G401.6 (cell line): ENCODE results near the gene FBXO31.

Source experiments
- FAIRE-seq: peaks from 2 replicates; lab custom pipeline; 2012; peaks lifted over from hg19 to GRCh38; lab: Jason Lieb, UNC

The FBXO31 gene

DNA sequence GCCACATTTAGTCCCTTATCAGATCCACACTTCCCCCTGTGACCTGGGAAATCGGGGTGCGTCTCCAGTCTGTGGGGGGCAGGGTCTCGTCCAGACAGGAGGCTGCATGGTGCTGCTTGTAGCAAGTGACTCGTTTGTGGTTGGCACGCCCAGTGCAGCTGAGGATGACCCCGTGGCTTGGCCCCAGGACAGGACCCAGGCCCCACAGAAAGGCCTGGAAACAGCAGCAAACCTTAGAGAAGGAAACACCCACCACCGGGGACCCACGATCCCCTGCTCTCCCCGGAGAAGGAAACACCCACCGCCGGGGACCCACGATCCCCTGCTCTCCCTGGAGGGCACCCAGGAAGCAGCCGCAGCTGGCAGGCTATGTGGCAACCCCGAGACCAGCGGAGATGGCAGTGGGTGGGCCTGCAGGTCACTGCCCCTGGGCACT lies 58.1 kb downstream of the FBXO31 start:
- no peak for FAIRE-seq

DNA sequence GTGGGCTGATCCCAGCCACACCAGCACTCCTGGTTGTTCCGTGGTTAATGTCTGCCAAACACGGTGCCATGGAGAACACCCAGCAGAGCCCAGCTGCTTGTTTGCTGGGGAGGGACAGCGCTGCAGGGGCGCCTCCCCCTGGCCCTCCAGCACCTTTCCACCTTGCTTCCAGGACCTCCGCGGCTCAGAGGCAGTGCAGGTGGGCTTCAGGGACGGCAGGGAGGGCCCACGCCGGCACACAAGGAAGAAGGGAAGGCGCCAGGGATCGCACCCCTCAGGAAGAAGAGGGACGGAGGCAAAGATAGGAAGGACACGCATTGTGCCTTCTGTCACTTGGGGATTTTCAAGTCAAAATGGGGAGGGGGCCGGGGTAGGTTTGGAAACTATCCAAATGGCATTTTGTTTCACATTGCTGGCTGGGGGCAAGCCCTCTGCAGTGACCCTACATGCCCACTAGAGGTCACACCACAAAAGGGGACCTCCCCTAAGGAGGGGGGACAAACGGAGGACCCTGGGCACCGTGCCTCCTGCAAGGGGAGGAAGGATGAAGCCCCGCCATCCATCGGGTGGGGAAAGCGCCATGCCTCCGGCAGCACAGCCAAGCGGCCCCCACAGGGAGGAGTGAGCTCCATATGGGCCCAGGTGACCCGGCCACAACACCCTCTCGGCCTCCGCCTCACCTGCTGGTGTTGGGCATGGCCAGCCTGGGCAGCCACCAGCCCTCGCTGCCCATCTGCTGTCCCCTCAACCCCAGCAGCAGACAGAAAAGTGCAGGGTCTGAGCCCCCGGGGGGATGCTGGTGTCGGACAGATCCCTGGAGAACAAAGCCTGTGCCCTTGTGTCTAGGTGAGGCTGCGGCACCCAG lies 58.9 kb downstream of the FBXO31 start:
- no peak for FAIRE-seq

DNA sequence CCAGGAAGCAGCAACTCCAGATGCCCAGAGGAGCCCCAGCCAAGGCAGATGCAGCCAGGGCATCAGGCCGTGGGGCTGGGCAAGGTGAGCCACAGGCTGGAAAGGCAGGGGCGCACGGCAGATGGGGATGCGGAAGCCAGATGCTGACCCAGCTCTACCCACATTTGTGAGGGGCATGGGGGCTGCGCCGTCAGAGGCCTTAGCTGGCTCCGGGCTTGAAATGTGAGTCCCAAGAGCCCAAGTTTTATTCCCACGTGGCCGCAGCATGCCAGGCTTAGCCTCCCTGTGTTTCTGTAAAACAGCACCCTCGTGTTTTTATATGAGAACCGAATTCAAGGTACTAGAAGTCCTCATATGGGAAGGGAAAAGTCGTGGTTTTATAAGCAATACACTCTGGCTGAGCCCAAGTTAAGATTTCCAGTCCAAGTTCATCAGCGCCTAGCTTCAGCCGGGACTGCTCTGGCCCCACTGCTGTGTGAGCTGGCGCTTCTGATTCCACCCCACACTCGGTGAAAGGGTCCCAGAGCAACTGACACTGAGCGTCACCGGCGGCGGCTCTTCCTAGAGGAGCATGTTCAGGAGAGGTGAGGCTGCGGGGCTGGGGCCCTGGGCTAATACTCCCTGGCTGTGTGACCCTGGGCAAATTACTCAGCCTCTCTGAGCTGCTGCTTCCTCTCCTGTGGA lies 59.7 kb downstream of the FBXO31 start:
- no peak for FAIRE-seq

DNA sequence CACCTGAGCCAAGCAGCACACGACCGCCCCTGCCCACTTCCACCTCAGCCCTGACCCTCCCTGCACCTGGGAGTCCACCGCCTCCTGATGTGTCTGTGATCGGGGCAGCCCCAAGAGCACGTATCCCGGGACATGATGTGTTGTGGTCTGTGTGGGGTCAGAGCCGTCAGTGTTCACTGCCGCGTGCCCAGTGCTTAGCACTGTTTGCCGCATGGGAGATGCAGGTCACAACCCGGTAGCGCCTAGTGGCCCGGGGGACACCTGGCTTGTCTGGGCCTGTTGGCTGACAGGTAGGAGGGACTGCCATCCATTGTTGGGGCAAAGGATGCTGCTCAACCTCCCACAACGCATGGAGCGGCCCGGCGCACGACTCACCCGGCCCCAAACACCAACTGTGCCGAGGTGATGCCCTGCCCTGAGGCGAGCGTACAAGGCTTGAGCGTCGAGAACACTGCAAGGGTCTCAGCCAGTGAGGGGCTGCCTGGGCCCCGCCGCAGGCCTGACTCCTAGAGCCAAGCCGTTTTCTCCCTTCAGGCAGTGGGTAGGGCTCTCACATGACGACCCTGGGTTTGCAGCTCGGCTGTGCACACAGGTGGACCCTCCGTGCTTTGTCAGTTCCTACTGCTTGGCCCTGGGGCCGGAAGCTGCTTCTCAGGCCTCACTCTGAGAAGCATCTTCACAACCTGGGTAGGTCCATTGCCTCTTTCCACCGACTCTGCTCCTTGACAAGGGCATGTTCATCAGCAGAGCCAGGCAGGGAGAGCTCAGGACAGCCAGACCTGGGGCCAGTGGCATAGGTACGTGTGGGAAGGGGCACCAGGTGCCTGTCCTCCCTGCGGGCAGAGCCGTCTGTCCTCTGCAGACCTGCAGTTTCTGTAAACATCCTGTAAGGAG lies 60.5 kb downstream of the FBXO31 start:
- no peak for FAIRE-seq

DNA sequence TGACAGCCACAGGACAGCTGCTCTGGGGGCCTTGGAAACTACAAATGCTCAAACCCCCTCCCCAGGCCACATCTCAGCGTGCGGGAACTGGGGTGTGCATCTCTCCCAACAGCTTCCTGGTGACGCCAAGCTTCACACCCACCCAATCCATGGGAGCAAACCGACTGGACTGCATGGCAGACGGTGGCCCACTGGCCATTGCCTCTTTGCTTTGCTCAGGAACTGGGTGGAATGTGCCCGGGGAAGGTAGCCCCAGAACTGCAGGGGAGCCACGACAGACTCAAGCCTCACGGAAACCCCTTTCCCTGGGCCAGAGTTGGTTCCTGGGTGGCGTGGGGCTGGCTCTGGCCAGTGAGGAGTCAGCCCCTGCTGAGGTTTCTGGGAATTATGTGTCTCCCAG lies 61.2 kb downstream of the FBXO31 start:
- no peak for FAIRE-seq

DNA sequence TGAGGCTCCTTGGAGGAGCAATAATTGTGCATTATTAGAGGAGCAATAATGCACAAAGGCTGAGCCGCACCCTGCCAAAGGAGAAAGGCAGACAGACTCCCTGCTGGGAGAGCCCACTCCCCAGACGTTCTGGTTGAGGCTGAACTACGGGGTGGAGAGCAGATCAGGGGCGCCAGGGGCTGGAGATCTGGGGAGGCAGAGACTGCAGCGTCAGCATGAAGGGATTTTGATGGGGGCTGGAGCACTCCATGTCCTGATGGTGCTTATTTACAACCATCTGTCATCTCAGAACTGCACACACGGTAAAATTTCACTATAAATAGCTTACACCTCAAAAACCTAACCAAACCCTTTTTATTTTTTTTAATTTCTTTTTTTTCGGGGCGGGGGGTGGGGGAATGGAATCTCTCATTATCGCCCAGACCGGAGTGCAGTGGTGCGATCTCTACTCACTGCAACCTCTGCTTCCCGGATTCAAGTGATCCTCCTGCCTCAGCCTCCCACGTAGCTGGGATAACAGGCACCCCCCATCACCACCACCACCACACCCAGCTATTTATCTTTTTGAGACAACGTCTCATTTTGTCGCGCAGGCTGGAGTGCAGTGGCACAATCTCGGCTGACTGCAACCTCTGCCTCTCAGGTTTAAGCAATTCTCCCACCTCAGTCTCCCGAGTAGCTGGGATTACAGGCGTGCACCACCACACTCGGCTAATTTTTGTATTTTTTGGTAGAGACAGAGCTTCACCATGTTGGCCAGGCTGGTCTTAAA lies 62.1 kb downstream of the FBXO31 start:
- FAIRE-seq: no peak

DNA sequence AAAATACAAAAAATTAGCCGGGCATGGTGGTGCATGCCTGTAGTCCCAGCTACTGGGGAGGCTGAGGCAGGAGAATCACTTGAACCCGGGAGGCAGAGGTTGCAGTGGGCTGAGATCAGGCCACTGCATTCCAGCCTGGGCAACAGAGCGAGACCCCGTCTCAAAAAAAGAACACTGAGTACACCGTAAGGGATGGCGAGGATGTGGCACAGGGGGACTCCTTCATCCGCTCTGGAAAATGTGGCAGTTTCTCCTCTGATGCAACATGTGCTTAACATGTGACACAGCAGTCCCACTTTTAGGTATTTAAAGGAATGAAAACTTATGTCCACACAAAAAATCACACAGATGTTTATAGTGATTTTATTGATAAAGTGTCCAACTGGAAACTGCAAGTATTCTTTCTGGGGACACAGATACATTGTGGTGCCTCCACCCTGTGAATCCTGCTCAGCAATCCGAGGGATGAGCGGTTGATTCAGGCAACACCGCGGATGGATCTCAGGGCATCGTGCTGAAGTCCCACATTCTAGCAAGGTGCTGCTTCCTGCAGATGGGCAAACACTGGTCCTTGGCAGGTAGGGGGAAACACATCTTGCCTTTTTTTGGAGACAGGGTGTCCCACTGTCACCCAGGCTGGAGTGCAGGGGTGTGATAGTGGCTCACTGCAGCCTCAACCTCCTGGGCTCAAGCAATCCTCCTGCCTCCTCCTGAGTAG lies 62.9 kb downstream of the FBXO31 start:
- FAIRE-seq: no peak

DNA sequence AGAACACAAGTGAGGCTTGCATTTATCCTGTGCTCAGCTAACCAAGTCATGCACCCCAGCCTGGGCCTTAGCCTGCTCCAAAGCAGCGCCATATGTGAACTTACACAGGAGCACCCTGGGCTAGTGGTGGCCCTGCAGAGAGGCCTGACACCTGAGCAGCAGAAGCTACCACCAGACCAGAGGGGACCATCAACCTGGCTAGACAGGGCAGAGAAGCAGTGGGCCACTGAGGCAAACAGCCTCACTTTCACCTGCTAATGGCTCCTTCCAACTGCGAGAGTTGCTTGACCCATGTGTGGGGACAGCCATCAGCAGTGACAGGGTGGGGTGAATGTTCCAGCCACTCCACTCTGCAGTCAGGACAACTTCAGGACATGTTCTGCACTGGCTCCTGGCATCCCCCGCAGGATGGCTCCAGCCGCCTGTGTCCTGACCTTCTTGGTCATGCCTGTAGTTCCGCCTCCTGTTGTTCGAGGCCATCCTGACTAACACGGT lies 63.5 kb downstream of the FBXO31 start:
- no peak for FAIRE-seq

DNA sequence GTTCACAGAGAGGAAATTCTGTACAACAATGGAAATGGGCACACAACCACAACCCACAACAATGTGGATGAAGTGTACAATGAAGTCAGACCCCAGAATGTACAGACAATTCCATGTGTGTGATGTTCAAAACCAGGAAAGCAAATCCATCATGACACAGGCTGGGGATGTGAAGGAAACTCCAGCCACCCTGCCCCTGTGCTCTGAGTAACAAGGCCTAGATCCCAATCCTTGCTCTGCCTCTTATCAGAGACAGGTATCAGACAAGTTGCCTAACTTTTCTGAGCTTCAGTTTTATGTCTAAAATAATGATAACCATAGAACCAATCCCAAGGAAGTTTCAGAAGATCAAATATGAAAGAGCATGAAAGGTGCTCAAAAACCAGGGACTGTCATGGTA lies 64.6 kb downstream of the FBXO31 start:
- no peak for FAIRE-seq

DNA sequence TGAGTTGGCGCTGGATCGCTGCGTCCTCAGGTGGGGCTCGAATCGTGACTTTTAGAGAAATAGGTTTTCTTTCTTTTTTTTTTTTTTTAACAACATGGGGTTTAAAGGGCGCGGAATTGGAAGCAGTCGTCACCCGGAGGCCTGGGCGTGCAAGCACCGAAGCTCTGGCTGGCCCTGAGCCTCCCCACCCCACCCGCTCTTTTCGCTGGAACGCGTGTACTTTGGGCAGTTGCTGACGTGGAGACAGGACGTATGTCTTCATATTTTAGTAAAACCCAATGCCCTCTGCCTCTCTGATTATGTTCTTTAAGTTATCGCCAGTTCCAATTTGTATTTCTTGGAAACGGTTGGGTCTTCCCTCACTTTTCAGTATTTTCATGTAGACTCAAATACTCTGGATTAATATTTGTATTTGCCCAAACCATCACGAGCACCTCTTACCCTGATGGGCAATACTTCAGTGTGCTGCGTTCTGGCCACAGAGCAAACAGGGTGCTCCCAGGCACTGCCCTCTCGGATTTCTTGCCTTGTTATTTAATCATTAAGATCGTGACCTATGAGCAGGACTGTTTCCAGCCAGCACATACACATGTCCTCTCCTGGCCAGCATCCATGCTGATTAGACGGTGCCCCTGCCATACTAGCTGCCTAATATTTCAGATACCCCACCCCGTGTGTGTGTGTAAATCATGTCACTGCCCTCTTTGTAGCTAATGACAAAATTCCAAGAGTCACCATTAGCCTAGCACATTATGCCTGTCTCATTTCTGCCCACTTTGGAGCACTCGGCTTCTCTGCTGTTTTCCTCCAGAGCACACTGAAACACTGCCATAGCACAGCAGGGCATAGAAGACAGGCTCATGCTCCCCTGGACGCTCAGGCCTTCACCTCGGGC lies 65.6 kb downstream of the FBXO31 start:
- no peak for FAIRE-seq

DNA sequence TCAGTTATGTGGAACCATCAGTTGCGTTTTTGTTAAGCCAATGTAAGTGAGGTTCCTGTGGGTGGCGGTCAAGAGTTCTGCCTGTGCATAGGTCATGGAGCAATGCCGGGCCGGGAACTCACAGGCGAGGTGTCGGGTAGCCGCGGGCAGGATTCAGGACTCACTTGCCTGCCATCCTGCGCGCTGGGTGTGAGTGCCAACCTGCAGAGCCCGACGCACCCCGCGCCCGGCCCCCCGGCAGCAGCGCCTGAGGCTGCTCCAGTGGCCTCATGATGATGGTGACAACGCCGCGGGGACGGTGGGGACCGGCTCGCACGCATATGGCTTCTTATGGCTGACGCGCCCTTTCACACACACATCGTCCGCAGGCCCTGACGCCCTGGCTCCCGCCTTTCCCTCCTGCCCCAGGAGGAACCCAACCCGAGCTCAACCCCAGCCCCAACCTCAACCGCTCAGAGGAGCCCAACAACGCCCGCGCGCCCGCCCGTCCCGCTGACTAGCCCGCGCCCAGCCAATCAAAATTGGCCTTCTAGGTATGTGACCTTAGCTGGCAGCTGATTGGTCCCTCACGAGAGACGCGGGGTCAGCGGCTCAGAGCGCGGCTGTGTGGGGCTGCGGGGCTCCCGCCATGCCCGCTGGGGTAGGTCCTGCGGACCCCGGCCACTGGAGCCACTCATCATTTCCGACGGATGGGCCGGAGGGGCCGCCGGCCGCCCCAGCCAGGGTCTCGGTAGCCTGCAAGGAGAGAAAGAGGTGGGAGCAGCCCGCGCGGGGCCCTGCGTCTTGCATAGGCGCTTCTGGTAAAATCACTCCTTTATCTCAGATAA lies 66.4 kb downstream of the FBXO31 start, which contains the start of gene C16orf95:
C16orf95 (minus strand) TSS at position 470 of the 827 bp plus-strand sequence; CDS start at position 320, 150 bp downstream.
- FAIRE-seq: peak; percentile 63

DNA sequence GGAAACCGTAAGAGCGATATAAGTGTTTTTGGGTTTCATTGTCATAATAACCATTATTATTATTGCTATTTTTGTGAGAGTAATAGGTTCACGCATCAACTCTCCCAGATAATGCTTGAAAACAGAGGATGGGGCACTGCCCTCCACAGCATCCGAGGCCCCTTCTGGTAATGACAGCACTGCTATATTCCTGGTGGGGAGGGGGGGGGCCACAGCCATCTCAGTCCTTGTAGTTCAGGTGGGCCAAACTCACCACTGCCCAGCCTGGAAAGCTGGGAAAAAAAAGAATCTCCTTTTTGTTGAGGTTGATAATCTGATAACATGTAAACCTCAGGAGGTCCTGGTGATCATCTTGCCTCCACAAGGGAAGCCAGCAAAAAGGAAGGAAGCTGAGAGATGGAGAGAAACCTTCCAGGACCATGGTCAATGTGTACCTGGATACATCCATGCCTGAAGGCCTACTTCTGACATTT lies 67.1 kb downstream of the FBXO31 start:
- no peak for FAIRE-seq

DNA sequence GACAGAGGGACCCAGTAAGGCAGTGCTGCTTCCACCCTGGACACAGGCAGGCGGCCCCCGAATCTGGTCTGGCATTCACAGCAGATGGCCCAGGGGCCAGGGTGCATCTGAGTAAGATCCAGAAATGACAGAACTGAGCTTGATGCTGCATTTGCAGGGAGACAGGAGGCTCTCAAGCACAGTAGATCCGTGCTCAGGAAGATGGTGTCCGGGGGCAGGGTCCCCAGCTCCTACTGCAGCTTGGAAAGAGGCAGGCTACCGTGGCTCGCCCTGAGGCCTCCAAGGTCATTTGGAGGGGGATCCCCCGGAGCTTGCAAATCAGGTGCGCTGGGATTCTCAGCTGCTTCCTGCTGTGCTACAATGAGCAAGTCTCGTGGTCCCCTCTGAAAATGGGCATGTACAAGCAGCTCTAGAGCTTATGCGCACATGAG lies 68.6 kb downstream of the FBXO31 start:
- no peak for FAIRE-seq

DNA sequence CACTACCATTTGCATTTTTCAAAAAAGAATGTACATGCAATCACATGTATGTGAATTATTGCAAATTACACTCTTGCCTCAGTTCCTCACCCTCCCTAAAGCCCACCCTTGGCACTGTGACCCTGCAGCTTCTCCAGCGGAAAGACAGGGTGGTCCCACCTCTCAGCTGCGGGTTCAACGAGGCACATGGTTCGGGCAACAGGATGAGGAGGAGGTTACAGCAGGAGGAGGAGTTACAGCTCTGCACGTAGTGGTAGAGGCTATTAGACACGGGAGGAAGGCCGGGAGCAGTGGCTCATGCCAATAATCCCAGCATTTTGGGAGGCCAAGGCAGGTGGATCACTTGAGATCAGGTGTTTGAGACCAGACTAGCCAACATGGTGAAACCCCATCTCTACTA lies 71.6 kb downstream of the FBXO31 start:
- no peak for FAIRE-seq

DNA sequence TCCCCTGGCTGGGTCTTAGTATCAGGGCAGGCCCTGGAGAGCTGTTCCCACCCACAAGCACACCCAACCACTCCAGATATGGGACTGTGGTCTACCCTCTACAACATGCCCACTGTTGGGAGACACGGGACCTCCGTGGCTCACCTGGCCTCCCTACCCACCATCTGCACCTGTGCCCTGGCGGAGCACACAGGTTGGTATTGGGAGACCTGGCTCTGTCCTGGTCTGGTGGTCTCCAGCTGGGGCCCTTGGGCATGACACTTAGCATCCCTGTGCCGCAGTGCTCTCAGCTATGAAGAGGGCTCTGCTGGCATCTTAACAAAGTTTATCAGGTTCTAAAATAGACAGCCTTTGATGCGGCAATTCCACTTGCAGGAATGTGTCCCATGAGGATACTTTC lies 72.2 kb downstream of the FBXO31 start:
- FAIRE-seq: no peak

DNA sequence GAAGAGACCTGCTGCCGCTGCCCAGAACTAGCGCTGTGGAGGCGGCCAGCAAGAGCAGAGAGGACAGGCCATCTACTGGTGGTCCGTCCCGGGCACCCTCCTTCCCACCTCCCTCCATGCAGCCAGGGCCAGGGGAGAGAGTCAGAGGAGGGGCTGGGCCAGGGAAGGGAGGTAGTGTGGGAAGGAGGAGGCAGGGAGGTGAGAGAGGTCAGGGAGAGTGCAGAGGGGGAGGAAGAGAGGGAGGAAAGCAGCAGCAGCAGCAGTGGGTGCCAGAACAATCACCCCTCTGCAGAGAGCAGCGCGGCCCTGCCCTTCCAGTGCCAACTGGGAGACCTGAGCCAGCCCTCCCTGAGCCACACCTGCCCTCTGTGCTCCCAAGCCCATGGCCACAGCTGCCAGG lies 73.0 kb downstream of the FBXO31 start:
- no peak for FAIRE-seq

DNA sequence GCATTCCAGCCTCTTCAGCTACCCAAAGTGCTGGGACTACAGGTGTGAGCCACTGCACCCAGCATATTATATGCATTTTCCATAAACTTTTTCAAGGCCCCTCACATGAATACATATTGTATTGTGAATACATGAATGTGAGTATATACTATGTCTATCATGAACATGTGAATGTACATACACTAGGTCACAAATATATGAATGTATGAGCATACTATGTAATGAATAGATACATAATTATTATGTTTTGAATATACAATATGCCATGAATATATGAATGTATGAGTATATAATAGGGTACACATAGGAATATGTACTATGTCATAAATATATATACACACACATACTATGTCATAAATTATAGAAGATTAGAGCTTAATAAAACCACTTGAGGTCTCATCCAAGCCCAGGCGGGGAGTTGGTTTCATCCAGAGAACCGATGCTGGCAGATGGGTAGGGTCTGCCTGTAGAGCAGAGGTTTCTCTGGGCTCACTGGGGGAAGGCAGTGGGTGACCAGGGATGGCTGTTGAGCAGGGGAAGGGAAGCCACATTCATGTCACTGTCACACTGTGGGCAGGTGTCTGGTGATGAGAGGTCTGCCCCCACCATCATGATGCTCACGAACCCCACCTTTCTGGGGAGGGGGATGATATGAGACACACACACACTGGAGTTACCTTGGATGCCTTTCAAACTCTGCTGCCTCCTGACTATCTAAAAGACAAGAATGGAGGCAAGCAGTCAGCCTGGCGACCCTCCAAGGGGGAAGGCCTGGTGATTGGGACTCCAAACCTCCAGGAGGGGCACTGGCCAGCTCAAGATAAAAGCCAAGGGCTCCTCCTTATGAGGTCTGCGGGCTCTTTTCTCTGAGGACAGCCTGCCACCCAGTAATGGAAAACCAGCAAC lies 73.7 kb downstream of the FBXO31 start:
- no peak for FAIRE-seq

DNA sequence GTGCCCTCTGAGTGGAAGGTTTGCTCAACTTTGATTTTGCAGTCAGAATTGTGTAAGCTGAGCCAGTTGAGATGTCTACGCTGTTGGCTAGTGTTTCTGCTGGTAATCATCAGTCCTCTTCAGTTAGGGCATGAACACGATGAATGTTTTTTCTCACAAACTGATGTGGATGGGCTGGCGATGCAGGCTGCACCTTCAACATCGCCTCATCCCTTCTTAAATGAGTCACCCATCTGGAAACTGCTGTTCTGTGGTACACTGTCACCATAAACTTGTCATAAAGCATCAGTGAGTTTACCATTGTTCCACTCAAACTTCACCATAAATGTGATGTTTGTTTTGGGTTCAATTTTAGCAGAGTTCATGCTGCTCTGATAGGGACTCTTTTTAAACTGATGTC lies 74.8 kb downstream of the FBXO31 start:
- FAIRE-seq: no peak
